Caki2 (cell line): ENCODE measurements around the gene CYP27A1. TPM values are rescaled to one million over a fixed set of nuclear protein-coding genes. Genes with fewer than 3 reads are reported as not detected.
"Not testable (repeated sequence)": the region's sequence is repeated elsewhere in the genome, so short reads cannot be mapped to it uniquely, and the experiment has no call there.

Experiments
- DNase-seq: peaks from one replicate; pipeline ENCODE4 v3.0.0-alpha.2; 2015; ENCODE audit warnings: low read depth
- in situ Hi-C: cut with HindIII; loops from 2 replicates; pipeline ENCODE4 v1.10.0; 2016; ENCODE audit warnings: low sequenced_read_pairs, low pct_unique_long_range_greater_than_20kb, mixed read lengths
- total RNA-seq: library from RNA; depleted of rRNA; stranded (reverse); fragments of >200 nt; shearing (Covaris generic); gene quantifications from 2 replicates; pipeline ENCODE4 v1.2.3, GENCODE V29; 2014; ENCODE audit warnings: low replicate concordance

The CYP27A1 gene
- total RNA-seq, 1 experiment from 2014 or later, result not detected

DNA sequence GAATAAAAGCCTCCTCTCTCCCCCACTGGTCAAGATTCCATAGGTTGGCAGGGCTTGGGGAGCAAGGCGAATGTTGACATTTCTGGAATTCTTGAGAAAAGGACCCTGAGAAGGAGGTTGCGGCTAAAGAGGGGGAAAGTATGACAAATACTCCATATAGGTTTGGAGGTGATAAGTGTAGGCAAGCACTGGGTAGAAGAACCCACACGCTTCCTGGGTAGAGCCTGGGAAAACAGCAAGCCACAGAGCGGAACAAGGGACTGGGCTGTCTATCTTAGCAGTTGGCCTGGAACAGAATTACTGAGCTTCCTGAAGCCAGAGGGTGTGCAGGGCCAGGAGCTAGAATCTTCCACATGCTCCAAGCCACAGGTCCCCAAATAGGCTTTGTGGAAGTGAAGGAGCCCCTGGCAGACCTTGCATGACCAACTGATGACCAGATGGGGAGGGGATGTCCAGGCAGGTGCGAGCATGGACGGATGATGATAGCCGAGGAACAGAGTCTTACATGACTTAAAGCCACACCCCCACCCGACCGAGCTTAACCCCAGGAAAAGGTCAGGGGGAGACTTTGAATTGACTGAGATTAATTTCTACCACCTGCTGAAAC is 39.8 kb downstream of the CYP27A1 start:
- in situ Hi-C loops, result no loop called here
- DNase-seq, result no peak

DNA sequence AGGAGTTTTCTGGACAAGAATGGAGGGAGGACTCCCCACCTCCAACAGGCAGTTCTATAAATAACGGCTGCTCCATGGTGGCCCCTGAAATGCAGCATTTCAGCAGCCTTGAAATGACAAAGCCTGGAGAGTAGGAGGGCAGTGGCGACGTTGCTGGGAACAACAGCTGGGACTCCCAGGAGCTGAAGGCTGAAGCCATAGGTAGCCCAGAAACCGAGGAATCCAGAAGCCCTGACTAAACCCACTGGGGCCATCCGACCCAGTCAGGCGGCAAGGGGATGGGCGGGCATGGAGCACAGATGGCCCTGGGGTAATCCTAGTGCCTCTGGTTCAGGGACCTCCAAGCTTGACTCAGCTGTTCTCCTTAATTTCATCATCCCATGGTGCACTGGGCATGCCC is 40.7 kb downstream of the CYP27A1 start:
- no peak for DNase-seq
- in situ Hi-C loops, result no loop called here

- no peak for DNase-seq
- in situ Hi-C loops, result no loop called here
These were observed 41.4 kb downstream of the CYP27A1 start for GRCh38 chr2:218823196-218823855.

- DNase-seq, result no peak
- in situ Hi-C loops, result no loop called here
These were observed 42.1 kb downstream of the CYP27A1 start for GRCh38 chr2:218824004-218824403.

DNA sequence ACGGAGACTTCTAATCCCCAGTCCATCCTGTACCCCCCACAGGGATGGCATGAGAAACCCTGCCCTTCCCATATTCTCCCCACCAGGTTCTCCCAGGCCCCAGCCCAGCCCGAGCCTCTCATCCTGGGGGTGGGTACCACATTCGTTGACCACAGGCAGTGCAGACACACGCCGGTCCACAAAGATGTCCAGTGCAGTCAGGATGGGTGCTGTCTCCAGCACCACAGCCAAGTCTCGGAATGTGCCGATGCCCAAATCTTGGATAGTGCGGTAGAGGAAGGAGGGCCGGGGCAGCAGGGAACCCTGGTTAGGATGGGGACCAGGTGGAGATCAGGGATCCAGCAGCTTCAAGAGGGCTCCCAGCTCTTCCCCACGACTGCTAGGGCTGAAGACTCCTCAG is 44.8 kb downstream of the CYP27A1 start:
- in situ Hi-C loops, result no loop called here
- no peak for DNase-seq

DNA sequence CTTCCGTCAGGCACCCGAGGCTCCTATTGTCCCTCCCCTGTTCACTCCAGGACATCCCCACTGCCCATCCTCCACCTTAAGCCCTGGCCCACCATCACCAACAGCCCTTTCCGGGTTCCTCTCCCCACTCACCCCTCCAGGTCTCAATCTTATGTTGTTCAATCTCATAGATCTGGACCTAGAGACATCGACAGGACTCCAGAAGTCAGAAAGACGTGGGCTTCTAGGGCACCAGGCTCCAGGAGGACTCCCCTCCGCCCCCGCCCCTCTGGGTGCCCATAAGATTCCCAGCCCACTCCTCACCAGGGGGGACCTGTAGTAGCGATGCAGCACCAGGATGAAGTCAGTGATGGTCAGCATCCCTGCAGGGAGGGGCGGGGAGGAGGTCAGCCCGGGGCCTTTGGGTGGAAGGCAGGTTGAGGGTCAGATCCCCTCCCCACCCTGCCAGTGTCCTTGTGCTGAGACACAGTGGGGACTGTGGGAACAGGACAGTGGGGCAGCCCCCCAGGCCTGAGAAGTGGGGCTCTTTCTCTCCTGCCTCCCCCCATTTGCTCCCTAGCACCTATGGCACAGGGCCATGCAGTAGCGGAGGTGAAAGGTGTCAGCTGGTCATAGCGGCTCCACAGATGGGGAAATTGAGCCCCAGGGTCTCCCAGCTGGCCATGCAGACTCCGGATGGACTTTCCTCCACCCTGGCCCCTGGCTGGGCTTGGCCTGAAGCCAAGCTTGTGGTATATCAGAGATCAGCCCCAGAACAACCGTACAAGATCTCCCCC is 45.9 kb downstream of the CYP27A1 start:
- in situ Hi-C loops, result no loop called here
- DNase-seq, result no peak

DNA sequence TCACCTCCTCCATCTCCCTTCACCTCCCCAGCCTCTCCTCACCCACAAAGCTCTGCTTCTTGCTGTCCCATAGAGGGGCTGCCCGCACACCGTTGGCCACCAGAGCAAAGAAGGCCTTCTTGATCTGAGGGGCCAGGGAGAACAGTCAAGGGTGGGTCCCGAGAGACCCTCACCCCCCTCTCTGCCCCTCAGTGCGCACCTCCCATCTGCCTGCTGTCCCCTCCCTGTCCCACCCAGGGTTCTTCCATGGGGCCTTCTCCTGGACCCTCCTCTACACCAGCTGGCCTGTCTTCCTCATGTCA is 46.5 kb downstream of the CYP27A1 start:
- in situ Hi-C loops, result no loop called here
- DNase-seq, result no peak

DNA sequence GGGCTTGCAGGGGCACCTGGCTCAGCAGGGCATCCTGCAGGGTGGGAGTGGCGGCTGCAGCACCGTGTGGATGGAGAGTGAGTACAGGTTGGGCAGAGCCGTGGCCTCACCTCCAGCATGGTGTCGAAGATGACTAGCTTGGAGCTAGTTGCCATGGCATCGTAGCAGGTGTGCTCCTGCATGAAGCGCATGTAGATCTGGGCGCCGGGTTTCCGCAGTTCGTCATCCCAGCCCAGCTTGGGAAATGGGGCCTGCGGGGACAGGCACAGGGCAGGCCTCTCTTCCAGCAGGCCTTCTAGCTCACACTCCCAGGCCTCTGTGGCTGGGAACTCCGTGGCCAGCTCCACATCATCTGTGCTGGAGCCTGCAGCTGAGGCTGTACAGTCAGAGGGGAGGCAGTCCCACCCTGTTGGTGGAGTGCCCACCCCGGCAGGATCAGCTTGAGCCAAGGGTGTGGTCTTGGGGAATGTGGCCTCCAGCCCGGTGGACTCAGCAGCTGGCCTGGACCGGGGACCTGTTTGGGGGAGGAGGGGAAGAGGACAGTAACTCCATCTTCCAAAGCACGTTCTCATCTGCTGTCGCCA is 48.0 kb downstream of the CYP27A1 start:
- in situ Hi-C loops, result no loop called here
- DNase-seq, result no peak

DNA sequence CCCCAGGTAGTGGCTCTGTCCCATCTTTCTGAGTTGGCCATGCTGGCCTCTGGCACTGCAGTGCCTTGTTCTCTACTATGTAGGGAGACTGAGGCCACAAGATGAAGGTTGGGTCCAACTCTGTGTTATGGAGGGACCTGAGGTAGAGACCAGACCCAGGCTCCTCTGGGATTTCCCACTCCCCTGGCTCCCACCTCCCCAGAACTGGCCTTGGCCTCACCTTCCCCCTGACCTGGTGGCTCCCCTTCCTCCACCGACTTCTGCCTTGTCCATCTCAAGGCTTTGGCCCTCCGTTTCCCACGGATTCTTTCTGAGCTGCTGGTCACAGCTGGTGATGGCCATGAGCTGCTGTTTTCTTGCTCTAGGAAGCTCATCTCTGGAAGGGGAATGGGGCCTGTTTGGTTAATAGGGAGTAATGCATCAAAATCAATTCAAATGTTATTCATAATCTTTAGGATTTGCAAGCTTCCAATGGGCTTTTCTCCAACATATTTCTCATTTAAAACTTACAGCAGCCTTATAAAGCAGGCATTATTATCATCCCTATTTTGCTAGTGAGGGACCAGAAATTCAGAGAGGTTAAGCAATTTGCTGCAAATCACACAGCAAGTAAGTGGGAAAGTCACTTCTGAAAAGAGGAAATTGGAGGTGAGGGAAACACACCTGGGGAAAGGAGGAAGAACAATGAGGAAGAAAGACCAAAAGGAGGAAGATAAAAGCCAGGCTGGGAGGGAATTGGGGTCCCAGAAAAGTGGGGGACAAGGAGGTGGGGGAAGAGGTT is 48.8 kb downstream of the CYP27A1 start:
- no peak for DNase-seq
- in situ Hi-C loops, result no loop called here

GRCh38 chr2:218831378-218831990 is 49.5 kb downstream of the CYP27A1 start, which contains the start of gene PRKAG3:
Gene PRKAG3, minus strand, starts transcription at chr2:218831803.
- in situ Hi-C loops, result no loop called here
- no peak for DNase-seq

- in situ Hi-C loops, result no loop called here
- no peak for DNase-seq
These were observed 50.1 kb downstream of the CYP27A1 start for GRCh38 chr2:218832081-218832480.

- in situ Hi-C loops, result no loop called here
- no peak for DNase-seq
These were observed 50.6 kb downstream of the CYP27A1 start for GRCh38 chr2:218832520-218832919.

DNA sequence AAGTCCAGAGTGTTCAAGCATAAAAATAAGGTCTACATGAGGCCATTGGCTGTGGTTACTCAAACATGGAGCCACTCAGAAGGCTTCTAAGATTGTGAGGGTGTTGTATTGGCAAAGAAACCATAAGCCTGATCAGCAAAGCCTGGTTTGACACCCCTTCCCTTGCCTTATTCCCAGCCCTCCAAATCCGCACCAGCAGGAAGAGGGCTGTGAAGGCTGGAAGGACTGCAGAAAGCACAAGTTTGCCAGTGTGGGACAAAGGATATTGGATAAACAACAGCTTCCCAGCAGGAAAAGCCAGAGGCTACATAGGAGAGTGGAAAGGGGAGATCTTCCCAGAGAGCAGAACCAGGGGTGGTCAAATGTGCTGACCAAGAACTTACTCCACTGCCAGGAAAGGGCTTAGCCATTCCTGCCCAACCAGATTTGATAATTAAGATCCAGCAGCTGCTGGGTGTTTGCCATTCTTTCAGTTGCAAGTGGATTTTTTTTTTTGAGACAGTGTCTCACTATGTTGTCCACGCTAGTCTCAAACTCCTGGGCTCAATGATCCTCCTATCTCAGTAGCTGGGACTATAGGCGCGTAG is 51.2 kb downstream of the CYP27A1 start:
- DNase-seq, result no peak
- in situ Hi-C loops, result no loop called here

- DNase-seq, result no peak
- in situ Hi-C loops, result no loop called here
These were observed 52.7 kb downstream of the CYP27A1 start for GRCh38 chr2:218834685-218835084.

DNA sequence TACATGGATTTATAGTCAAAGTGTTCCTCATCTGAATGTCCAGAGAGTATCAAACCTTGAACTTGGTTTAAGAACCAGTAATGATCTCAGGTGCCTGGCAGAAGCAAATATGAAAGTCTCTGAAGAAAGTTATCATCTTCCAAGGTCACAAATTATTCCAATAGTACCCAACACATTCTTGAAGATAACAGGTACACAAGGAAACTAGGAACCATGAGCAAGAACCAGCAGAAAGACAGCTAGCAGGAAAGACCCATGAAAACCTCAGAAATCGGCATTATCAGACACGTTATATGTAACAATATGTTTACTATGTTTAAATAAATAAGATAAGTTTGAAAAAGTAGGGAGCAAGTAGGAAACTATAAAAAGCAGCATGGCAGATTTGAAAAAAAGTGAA is 55.5 kb downstream of the CYP27A1 start:
- in situ Hi-C loops, result no loop called here
- DNase-seq, result no peak

DNA sequence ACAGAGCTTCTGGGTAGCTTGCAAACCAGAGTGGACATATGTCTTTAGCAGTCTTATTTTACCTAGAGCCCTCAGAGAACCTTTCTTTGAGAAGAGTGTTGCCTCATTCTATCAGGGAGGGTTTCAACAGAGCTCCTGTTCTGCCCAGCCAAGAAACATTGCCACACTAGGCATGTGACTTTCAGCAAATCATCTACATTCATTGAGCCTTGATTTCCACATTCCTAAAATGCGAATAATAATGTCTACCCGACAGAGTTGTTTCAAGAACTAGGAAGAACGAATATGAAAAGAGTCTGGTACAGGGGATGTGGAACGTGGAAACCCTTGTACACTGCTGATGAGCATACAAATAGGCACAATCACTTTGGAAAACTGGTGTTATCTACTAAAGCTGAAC is 57.5 kb downstream of the CYP27A1 start:
- DNase-seq, result no peak
- in situ Hi-C loops, result no loop called here

GRCh38 chr2:218839888-218840287 is 57.9 kb downstream of the CYP27A1 start:
- in situ Hi-C loops, result no loop called here
- no peak for DNase-seq

DNA sequence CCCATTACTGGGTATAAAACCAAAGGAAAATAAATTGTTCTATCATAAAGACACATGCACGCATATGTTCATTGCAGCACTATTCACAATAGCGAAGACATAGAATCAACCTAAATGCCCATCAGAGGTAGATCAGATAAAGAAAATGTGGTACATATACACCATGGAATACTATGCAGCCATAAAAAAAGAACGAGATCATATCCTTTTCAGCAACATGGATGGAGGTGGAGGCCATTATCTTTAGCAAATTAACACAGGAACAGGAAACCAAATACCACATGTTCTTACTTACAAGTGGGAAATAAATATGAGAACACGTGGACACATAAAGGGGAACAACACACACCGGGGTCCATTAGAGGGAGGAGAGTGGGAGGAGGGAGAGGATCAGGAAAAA is 62.4 kb downstream of the CYP27A1 start:
- in situ Hi-C loops, DNase-seq: not testable (repeated sequence)
